Glutamatergic neuron (in vitro differentiated cells): ENCODE data around the gene HGF. TPM values are rescaled to one million over a fixed set of nuclear protein-coding genes. Genes with fewer than 3 reads are reported as not detected.

ENCODE experiments used
- DNase-seq: peaks from one replicate; pipeline ENCODE4 v3.0.0; 2022
- H3K27ac Mint-ChIP-seq: one replicate; pipeline ENCODE4 v1.8.0; 2020; ENCODE audit warnings: mild to moderate bottlenecking, mixed read lengths, inconsistent platforms; ENCODE audit not compliant: unreplicated experiment
- H3K27me3 Mint-ChIP-seq: one replicate; pipeline ENCODE4 v1.8.0; 2020; ENCODE audit warnings: mild to moderate bottlenecking, moderate library complexity, mixed read lengths, inconsistent platforms; ENCODE audit not compliant: unreplicated experiment
- H3K36me3 Mint-ChIP-seq: one replicate; pipeline ENCODE4 v1.8.0; 2020; ENCODE audit warnings: mild to moderate bottlenecking, mixed read lengths, inconsistent platforms; ENCODE audit not compliant: unreplicated experiment
- H3K4me1 Mint-ChIP-seq: one replicate; pipeline ENCODE4 v1.8.0; 2020; ENCODE audit warnings: mild to moderate bottlenecking, low read depth, mixed read lengths, inconsistent platforms; ENCODE audit not compliant: unreplicated experiment
- H3K4me3 Mint-ChIP-seq: one replicate; pipeline ENCODE4 v1.8.0; 2020; ENCODE audit warnings: mild to moderate bottlenecking, mixed read lengths, inconsistent platforms; ENCODE audit not compliant: unreplicated experiment
- H3K9me3 Mint-ChIP-seq: one replicate; pipeline ENCODE4 v1.8.0; 2020; ENCODE audit warnings: mild to moderate bottlenecking, moderate library complexity, mixed read lengths, inconsistent platforms; ENCODE audit not compliant: unreplicated experiment
- CTCF ChIP-seq: fragments of 200-600 bp; sonication (generic); IDR thresholded peaks from one replicate; pipeline ENCODE4 v1.5.0; 2021; ENCODE audit not compliant: partially characterized antibody, unreplicated experiment
- total RNA-seq: library from RNA; stranded (reverse); fragmentation: NEBNext Ultra II Directional; extraction: Animal tissue kit (Norgen Biotek cat#: 25700); gene quantifications from one replicate; pipeline ENCODE4 v1.2.1, GENCODE V29; 2021; ENCODE audit not compliant: unreplicated experiment

Gene HGF
- total RNA-seq, 1 donor from 2014 or later, result not detected

GRCh38 chr7:81665236-81665635, 104.6 kb downstream of the HGF start:
- H3K9me3 Mint-ChIP-seq, result peaks cover 9% of the 10 kb centered on the region
- DNase-seq, result no peak
- H3K4me3 Mint-ChIP-seq, result no peak overlapping the region
- H3K27me3 Mint-ChIP-seq, result peaks cover 9% of the 10 kb centered on the region
- no peak overlapping the region for H3K27ac Mint-ChIP-seq
- H3K4me1 Mint-ChIP-seq, result peaks cover 38% of the 10 kb centered on the region
- H3K36me3 Mint-ChIP-seq, result peaks cover 3% of the 10 kb centered on the region
- TF ChIP-seq CTCF, result no peak

- H3K4me1 Mint-ChIP-seq, result peaks cover 30% of the 10 kb centered on the region
- H3K27me3 Mint-ChIP-seq, result peaks cover 4% of the 10 kb centered on the region
- no peak overlapping the region for H3K4me3 Mint-ChIP-seq
- H3K27ac Mint-ChIP-seq, result peak overlapping the region; percentile 1
- peaks cover 7% of the 10 kb centered on the region for H3K36me3 Mint-ChIP-seq
- DNase-seq, result no peak
- no peak for TF ChIP-seq CTCF
- H3K9me3 Mint-ChIP-seq, result peaks cover under 1% of the 10 kb centered on the region
Observed at GRCh38 chr7:81664304-81664703, 105.5 kb downstream of the HGF start.

- Mint-ChIP-seq H3K4me3 (no peak overlapping the region), H3K4me1 (peaks cover 25% of the 10 kb centered on the region), H3K27ac (no peak overlapping the region), H3K36me3 (peaks cover 7% of the 10 kb centered on the region), H3K9me3 (no peaks in the 10 kb centered on the region), H3K27me3 (no peaks in the 10 kb centered on the region)
- no peak for TF ChIP-seq CTCF
- DNase-seq, result no peak
Observed at GRCh38 chr7:81662531-81662930, 107.3 kb downstream of the HGF start.

- H3K36me3 Mint-ChIP-seq, result peaks cover 7% of the 10 kb centered on the region
- no peaks in the 10 kb centered on the region for H3K27me3 Mint-ChIP-seq
- no peaks in the 10 kb centered on the region for H3K9me3 Mint-ChIP-seq
- TF ChIP-seq CTCF, result no peak
- no peak overlapping the region for H3K27ac Mint-ChIP-seq
- H3K4me3 Mint-ChIP-seq, result no peak overlapping the region
- peaks cover 21% of the 10 kb centered on the region for H3K4me1 Mint-ChIP-seq
- DNase-seq, result no peak
Observed at GRCh38 chr7:81659697-81660395, 110.0 kb downstream of the HGF start.

- peaks cover 7% of the 10 kb centered on the region for H3K4me1 Mint-ChIP-seq
- H3K27me3 Mint-ChIP-seq, result no peaks in the 10 kb centered on the region
- H3K4me3 Mint-ChIP-seq, result no peak overlapping the region
- no peaks in the 10 kb centered on the region for H3K9me3 Mint-ChIP-seq
- TF ChIP-seq CTCF, result no peak
- no peak overlapping the region for H3K27ac Mint-ChIP-seq
- H3K36me3 Mint-ChIP-seq, result peaks cover 16% of the 10 kb centered on the region
- DNase-seq, result no peak
Observed at GRCh38 chr7:81657551-81657950, 112.3 kb downstream of the HGF start.
